DOHH2 (cell line): ENCODE measurements around the gene CPZ.

Experiments used
- EZH2phosphoT487 ChIP-seq: fragments of 200-600 bp; sonication (generic); IDR thresholded peaks from 2 replicates; pipeline ENCODE4 v1.6.1; 2017; ENCODE audit warnings: borderline replicate concordance, mild to moderate bottlenecking, antibody characterized with exemption, low read length, moderate library complexity, mixed read lengths
- TF ChIP-seq, protein P1 (sequence below): fragments of 200-600 bp; sonication (generic); IDR thresholded peaks from one replicate; pipeline ENCODE4 v1.5.1; 2014; ENCODE audit warnings: antibody characterized with exemption, mild to moderate bottlenecking, low read depth, low read length; ENCODE audit not compliant: poor library complexity, severe bottlenecking

DNA sequence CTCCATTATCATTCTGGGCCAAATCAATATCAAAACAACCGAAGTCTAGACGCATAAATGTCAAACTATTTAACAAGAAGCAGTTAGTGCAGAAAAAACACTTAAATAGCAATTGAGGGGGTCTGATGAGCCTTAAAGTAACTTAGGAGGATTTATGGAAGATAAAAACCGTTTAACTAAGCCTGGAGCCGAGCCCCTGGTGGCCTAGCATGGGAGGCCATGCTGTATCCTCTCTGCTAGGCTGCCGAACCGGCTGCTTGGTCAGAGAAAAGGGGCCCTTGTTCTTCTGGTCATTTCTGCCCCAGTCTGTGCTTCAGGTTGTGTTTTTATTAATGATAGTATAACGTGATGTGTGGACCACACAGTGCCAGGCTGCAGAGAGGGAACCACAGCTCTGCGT is 72.4 kb downstream of the CPZ start:
- TF ChIP-seq, protein P1, sequence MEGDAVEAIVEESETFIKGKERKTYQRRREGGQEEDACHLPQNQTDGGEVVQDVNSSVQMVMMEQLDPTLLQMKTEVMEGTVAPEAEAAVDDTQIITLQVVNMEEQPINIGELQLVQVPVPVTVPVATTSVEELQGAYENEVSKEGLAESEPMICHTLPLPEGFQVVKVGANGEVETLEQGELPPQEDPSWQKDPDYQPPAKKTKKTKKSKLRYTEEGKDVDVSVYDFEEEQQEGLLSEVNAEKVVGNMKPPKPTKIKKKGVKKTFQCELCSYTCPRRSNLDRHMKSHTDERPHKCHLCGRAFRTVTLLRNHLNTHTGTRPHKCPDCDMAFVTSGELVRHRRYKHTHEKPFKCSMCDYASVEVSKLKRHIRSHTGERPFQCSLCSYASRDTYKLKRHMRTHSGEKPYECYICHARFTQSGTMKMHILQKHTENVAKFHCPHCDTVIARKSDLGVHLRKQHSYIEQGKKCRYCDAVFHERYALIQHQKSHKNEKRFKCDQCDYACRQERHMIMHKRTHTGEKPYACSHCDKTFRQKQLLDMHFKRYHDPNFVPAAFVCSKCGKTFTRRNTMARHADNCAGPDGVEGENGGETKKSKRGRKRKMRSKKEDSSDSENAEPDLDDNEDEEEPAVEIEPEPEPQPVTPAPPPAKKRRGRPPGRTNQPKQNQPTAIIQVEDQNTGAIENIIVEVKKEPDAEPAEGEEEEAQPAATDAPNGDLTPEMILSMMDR = no peak
- no peak for TF ChIP-seq EZH2phosphoT487
